CD14-positive monocyte (primary cell): ENCODE data around the gene GRHL1. TPM values are rescaled to one million over a fixed set of nuclear protein-coding genes. Genes with fewer than 3 reads are reported as not detected.

Experiments
- DNase-seq, 3 donors: peaks; one replicate each; pipeline ENCODE4 v3.0.0-alpha.2; 2011 to 2022
- H2AFZ ChIP-seq: 2 replicates; pipeline ENCODE4 v1.6.0; 2012; ENCODE audit warnings: mild to moderate bottlenecking, low read depth, low read length, inconsistent platforms; ENCODE audit not compliant: insufficient read depth, poor library complexity, severe bottlenecking
- H3K27ac ChIP-seq, 2 donors: 1 replicate in 1 of 2; 2 replicates in 1 of 2; pipeline ENCODE4 v1.5.1; 2012 to 2013; ENCODE audit warnings: low read length in 2 of 2, control low read depth in 1 of 2, inconsistent platforms in 1 of 2, low read depth in 1 of 2, mild to moderate bottlenecking in 1 of 2
- H3K27me3 ChIP-seq, 2 donors: one replicate each; pipeline versions ENCODE4 v1.6.0 to v1.6.1; 2011 to 2013; ENCODE audit warnings: low read length in 2 of 2; ENCODE audit not compliant: control insufficient read depth in 2 of 2, insufficient read depth in 2 of 2
- H3K36me3 ChIP-seq, 2 donors: replicated peaks in 1 of 2; 1 replicate in 1 of 2; 2 replicates in 1 of 2; pipeline versions ENCODE4 v1.5.1 to v1.6.1; 2012 to 2013; ENCODE audit warnings: low read length in 2 of 2, control low read depth in 1 of 2, inconsistent platforms in 1 of 2, mild to moderate bottlenecking in 1 of 2; ENCODE audit not compliant: insufficient read depth in 2 of 2, control insufficient read depth in 1 of 2
- H3K4me1 ChIP-seq, 2 donors: 1 replicate in 1 of 2; 2 replicates in 1 of 2; pipeline versions ENCODE4 v1.5.1 to v1.6.1; 2012 to 2013; ENCODE audit warnings: low read length in 2 of 2, control low read depth in 1 of 2, inconsistent platforms in 1 of 2, mild to moderate bottlenecking in 1 of 2, moderate library complexity in 1 of 2; ENCODE audit not compliant: insufficient read depth in 2 of 2, control insufficient read depth in 1 of 2
- H3K4me2 ChIP-seq: replicated peaks from 2 replicates; pipeline ENCODE3; 2012; ENCODE audit warnings: low read length, moderate library complexity, mild to moderate bottlenecking; ENCODE audit not compliant: poor library complexity, severe bottlenecking; ENCODE audit errors: extremely low read depth
- H3K4me3 ChIP-seq, 3 experiments: fragments of 200-600 bp in 1 of 3; sonication (generic) in 1 of 3; replicated peaks in 1 of 3; 1 replicate in 2 of 3; 2 replicates in 1 of 3; pipeline ENCODE4 v1.5.1; 2011 to 2013; ENCODE audit warnings: low read length in 3 of 3, mild to moderate bottlenecking in 3 of 3, control low read depth in 2 of 3, low read depth in 2 of 3, inconsistent platforms in 1 of 3, moderate library complexity in 1 of 3
- H3K79me2 ChIP-seq: 2 replicates; pipeline ENCODE4 v1.6.0; 2012; ENCODE audit warnings: mild to moderate bottlenecking, control low read depth, inconsistent platforms, low read length, moderate library complexity; ENCODE audit not compliant: insufficient read depth
- H3K9ac ChIP-seq: 2 replicates; pipeline ENCODE4 v1.6.0; 2017; ENCODE audit warnings: low read length, mild to moderate bottlenecking; ENCODE audit not compliant: insufficient read depth, poor library complexity, severe bottlenecking
- H3K9me3 ChIP-seq, 2 donors: replicated peaks in 1 of 2; 1 replicate in 1 of 2; 2 replicates in 1 of 2; pipeline versions ENCODE4 v1.5.1 to v1.6.1; 2012 to 2013; ENCODE audit warnings: low read length in 2 of 2, control low read depth in 1 of 2; ENCODE audit not compliant: control insufficient read depth in 1 of 2, insufficient read depth in 1 of 2
- H4K20me1 ChIP-seq: 2 replicates; pipeline ENCODE4 v1.6.0; 2012; ENCODE audit warnings: mild to moderate bottlenecking, low read length, control low read depth, moderate library complexity; ENCODE audit not compliant: insufficient read depth
- H3K27ac Mint-ChIP-seq, 7 donors: one replicate each; pipeline ENCODE4 v1.8.0; 2020; ENCODE audit warnings: mild to moderate bottlenecking in 7 of 7, mixed read lengths in 7 of 7, moderate library complexity in 6 of 7, inconsistent platforms in 2 of 7
- H3K27me3 Mint-ChIP-seq, 3 donors: one replicate each; pipeline ENCODE4 v1.8.0; 2021 to 2022; ENCODE audit warnings: low read depth in 3 of 3, mild to moderate bottlenecking in 3 of 3, mixed read lengths in 3 of 3, moderate library complexity in 3 of 3, inconsistent platforms in 1 of 3
- H3K36me3 Mint-ChIP-seq, 2 donors: one replicate each; pipeline ENCODE4 v1.8.0; 2020; ENCODE audit warnings: mixed read lengths in 2 of 2, inconsistent platforms in 1 of 2, mild to moderate bottlenecking in 1 of 2
- H3K4me1 Mint-ChIP-seq: one replicate; pipeline ENCODE4 v1.8.0; 2020; ENCODE audit warnings: mild to moderate bottlenecking, mixed read lengths
- H3K4me3 Mint-ChIP-seq, 2 donors: one replicate each; pipeline ENCODE4 v1.8.0; 2020; ENCODE audit warnings: mild to moderate bottlenecking in 2 of 2, mixed read lengths in 2 of 2, moderate library complexity in 1 of 2
- H3K9me3 Mint-ChIP-seq, 7 donors: one replicate each; pipeline ENCODE4 v1.8.0; 2020 to 2022; ENCODE audit warnings: mixed read lengths in 7 of 7, mild to moderate bottlenecking in 6 of 7, moderate library complexity in 6 of 7, inconsistent platforms in 2 of 7
- WGBS: methylation state at CpG from one replicate; pipeline ENCODE4 v1.1.5; 2013; ENCODE audit warnings: missing lambda C conversion rate; ENCODE audit not compliant: insufficient coverage; 5-methylcytosine and 5-hydroxymethylcytosine counted together
- intact Hi-C, 2 donors: fragments of 100-400 bp; cut with micrococcal nuclease; formaldehyde crosslinking; loops; one replicate each; pipeline versions ENCODE4 v1.15.0 to v1.15.1; 2023
- polyA plus RNA-seq, 3 donors: library from polyadenylated mRNA; depleted of rRNA in 1 of 3; unstranded in 2 of 3; stranded (reverse) in 1 of 3; fragments of 300-500 nt in 2 of 3; fragments of >200 nt in 1 of 3; fragmentation: Illumina TruSeq in 2 of 3; gene quantifications; 1 replicate in 2 of 3; 2 replicates in 1 of 3; pipeline ENCODE4 v1.2.3, GENCODE V29; 2012 to 2021
- TF ChIP-seq, protein P1 (sequence below): fragments of 200-600 bp; IDR thresholded peaks from one replicate; pipeline ENCODE4 v1.8.0; 2022; ENCODE audit warnings: antibody characterized with exemption, mild to moderate bottlenecking

Gene GRHL1
- polyA plus RNA-seq, 3 donors = 0.08 TPM; not detected in 2

DNA sequence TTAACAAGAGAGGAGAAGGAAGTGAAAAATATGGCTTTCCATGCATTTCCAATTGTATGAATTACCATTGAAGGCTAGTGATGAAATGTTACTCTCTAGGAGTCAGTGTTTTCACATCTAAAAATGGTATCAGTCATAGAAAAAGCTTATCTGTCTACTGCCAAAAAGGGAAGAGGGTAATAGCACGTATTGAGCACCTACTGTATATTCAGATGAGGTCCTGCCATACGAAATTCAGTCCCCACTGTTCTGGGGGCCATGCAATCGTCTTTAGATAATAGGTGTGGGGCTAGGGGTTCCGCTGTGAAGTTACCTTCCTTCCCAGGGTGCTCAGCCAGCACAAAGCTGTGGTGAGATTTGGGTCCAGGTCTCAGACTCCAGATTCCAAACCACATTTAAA lies 14.2 kb upstream of the GRHL1 start:
- Histone ChIP-seq H3K79me2 (no peaks in the 10 kb centered on the region), H3K9me3 (no peaks in the 10 kb centered on the region), H3K36me3 (peaks cover 27 to 31% of the 10 kb centered on the region in 2 donors), H3K9ac (no peak overlapping the region), H3K4me2 (no peak overlapping the region), H3K27me3 (no peaks in the 10 kb centered on the region), H2AFZ (no peak overlapping the region), H3K27ac (no peak overlapping the region), H3K4me1 (no peaks in the 10 kb centered on the region), H4K20me1 (no peaks in the 10 kb centered on the region), H3K4me3 (no peak overlapping the region)
- Mint-ChIP-seq H3K36me3 (peaks cover 24 to 43% of the 10 kb centered on the region in 2 donors), H3K27ac (no peak overlapping the region), H3K27me3 (peaks cover 4 to 6% (median 5%) of the 10 kb centered on the region in 3 donors), H3K4me1 (no peaks in the 10 kb centered on the region), H3K4me3 (no peak overlapping the region), H3K9me3 (no peaks in the 10 kb centered on the region)
- no peak for DNase-seq
- intact Hi-C loops = no loop called here
- WGBS = 100% methylated on average over 1 of the region's 4 CpGs
- TF ChIP-seq, protein P1, sequence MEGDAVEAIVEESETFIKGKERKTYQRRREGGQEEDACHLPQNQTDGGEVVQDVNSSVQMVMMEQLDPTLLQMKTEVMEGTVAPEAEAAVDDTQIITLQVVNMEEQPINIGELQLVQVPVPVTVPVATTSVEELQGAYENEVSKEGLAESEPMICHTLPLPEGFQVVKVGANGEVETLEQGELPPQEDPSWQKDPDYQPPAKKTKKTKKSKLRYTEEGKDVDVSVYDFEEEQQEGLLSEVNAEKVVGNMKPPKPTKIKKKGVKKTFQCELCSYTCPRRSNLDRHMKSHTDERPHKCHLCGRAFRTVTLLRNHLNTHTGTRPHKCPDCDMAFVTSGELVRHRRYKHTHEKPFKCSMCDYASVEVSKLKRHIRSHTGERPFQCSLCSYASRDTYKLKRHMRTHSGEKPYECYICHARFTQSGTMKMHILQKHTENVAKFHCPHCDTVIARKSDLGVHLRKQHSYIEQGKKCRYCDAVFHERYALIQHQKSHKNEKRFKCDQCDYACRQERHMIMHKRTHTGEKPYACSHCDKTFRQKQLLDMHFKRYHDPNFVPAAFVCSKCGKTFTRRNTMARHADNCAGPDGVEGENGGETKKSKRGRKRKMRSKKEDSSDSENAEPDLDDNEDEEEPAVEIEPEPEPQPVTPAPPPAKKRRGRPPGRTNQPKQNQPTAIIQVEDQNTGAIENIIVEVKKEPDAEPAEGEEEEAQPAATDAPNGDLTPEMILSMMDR = no peak

DNA sequence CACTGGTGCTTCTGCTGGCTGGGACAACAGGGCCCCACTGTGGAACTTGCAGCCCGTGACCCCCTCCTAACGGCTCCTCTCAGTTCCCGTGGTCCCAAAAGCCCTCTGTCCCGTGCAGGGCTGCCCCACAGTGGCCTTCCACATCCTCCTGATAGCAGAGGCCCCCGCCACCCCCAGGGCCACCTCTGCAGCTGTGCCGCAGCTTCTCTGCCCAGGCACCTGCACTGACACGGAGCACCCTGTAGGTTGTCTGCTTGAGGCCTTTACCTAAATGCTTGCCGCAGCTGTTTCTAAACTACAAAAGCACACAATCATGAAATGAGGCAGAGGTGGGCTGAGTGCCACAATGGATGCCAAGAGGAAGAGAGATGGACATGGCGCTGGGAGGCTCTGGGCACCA lies 13.5 kb upstream of the GRHL1 start:
- DNase-seq = no peak
- H3K27me3 Mint-ChIP-seq = peaks cover 4 to 9% (median 6%) of the 10 kb centered on the region in 3 donors
- TF ChIP-seq, protein P1 = no peak
- H3K4me1 Mint-ChIP-seq = no peaks in the 10 kb centered on the region
- Histone ChIP-seq H3K79me2 (no peaks in the 10 kb centered on the region), H3K36me3 (peaks cover 22 to 24% of the 10 kb centered on the region in 2 donors), H3K4me3 (no peak overlapping the region), H3K9me3 (no peaks in the 10 kb centered on the region), H3K9ac (no peak overlapping the region), H3K4me1 (no peaks in the 10 kb centered on the region), H3K27me3 (no peaks in the 10 kb centered on the region), H3K4me2 (no peak overlapping the region), H4K20me1 (no peaks in the 10 kb centered on the region), H2AFZ (no peak overlapping the region), H3K27ac (no peak overlapping the region)
- H3K27ac Mint-ChIP-seq = no peak overlapping the region
- H3K9me3 Mint-ChIP-seq = no peaks in the 10 kb centered on the region
- intact Hi-C loops = no loop called here
- 85% methylated on average over 4 of the region's 9 CpGs for WGBS
- H3K36me3 Mint-ChIP-seq = peaks cover 19 to 36% of the 10 kb centered on the region in 2 donors
- no peak overlapping the region for H3K4me3 Mint-ChIP-seq
